GM15510 (cell line): Measurements from ENCODE around the gene BCR.

Experiments used
- POLR2A ChIP-seq: IDR thresholded peaks from 3 replicates; pipeline ENCODE4 v1.6.1; 2011; ENCODE audit warnings: borderline replicate concordance; ENCODE audit not compliant: insufficient read length; ENCODE audit errors: extremely low read depth

The BCR gene

GRCh38 chr22:23220485-23221350, 40.4 kb downstream of the BCR start:
- TF ChIP-seq POLR2A, result no peak

DNA sequence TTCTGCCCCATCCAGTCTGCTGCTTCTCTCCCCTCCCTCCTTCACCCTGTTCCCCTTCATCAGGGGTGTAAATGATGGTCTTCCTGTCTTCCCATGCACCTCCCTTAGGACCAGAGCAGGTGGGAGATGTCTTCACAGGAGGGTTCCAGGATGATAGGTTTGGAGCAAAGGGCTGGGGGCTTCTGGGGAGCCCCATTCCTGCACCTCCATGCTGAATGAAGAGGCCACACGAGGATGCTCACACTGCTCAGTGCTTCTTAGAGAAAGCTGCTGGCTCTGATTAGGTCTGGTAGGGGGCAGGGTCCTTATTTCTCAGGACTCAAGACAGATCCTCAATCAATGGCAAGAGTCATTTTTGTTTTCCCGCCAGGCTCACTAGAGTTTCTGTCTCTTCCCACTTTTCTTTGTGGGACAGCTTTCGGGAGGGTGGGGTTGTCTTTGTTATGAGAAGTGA, 41.1 kb downstream of the BCR start:
- TF ChIP-seq POLR2A, result no peak

GRCh38 chr22:23222033-23222792, 41.9 kb downstream of the BCR start:
- no peak for TF ChIP-seq POLR2A

DNA sequence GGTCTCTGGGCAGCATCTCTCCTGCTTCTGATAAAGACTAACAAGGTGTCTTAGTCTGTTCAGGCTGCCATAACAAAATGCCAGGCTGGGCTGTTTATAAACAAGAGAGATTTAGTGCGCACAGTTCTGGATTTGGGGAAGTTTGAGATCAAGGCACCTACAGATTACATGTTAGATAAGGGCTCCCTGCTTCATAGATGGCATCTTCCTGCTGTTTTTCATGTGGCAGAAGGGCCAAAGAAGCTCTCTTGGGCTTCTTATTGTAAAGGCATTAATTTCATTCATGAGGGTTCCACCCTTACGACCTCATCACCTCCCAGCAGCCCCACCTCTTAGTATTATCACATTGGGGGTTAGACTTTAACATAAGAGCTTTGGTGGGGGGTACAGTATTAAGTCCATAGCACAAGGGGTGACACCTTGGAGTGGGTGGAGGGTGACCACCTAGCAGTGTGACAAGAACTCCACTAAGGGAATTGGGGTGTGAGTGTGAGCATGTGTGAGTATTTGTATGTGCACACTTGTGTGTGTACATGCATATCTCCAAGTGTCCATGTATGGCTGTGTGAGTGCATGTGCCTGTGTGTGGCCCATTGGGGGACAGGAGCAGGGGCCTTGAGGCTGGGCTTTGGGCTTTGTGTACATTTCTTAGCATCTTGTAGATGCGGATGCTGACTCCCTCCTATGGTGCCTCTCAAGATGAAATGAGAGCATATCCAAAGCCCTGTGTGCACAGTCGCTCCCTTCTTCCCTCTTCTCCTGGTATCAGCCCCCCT, 42.7 kb downstream of the BCR start:
- no peak for TF ChIP-seq POLR2A

GRCh38 chr22:23223569-23224317, 43.4 kb downstream of the BCR start:
- no peak for TF ChIP-seq POLR2A

- no peak for TF ChIP-seq POLR2A
These were observed 44.5 kb downstream of the BCR start for GRCh38 chr22:23224846-23225245.

GRCh38 chr22:23225337-23225723, 45.0 kb downstream of the BCR start:
- TF ChIP-seq POLR2A, result no peak

DNA sequence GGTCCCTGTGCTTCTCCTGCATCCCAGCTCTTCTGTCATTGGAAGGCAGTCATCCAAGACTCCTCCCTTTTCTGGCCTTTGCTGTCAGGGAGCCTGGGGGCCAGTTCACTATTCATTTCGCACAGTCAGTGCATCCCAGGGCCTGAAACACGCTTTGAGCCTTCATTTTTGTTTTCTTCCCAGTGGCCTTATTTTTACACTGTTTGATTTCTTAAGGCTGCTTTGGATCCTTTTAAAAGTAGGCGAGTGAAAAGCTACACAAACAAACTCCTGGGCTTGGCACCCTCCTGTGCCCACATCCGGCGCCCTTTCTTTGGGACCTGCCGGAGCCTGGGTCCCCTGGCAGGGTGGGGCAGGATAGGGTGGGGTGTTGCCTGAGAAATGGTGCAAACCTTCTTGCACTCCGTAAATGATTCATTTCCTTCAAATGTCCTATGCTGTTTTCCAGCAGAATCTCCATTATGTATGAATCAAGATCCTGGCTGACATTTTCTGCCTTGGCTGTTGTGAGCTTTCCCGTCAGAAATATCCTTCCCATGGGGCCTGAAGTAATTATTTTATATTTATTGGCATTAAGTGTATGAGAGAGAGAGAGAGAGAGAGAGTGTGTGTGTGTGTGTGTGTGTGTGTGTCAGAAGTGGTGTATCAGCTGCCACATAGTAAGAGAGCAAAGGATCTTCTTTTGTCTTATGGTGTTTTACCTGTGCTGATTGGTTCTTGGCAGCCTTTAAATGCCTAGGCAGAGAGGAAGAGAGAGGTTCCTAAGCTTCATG, 45.6 kb downstream of the BCR start:
- no peak for TF ChIP-seq POLR2A

GRCh38 chr22:23226497-23226850, 46.2 kb downstream of the BCR start:
- TF ChIP-seq POLR2A, result no peak

DNA sequence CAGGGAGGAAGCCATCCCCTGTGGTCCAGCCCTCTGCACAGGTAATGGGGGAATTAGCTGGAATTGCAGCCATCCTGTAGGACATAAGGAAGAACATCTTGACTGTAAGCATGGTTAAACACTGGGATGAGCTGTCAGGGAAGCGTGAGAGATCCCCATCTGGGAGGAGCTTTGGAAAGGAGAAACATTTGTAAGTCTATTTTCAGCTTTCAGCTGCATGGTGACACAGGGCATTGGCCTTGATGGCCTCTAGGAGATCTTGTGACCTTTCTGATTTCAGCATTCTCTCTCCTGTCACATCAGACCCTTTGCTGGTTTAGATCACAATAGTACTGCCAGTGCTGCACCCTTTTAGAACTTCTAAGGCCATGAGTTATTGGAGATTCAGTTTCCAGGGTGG, 47.1 kb downstream of the BCR start:
- no peak for TF ChIP-seq POLR2A

GRCh38 chr22:23228503-23228902, 48.2 kb downstream of the BCR start:
- TF ChIP-seq POLR2A, result no peak

DNA sequence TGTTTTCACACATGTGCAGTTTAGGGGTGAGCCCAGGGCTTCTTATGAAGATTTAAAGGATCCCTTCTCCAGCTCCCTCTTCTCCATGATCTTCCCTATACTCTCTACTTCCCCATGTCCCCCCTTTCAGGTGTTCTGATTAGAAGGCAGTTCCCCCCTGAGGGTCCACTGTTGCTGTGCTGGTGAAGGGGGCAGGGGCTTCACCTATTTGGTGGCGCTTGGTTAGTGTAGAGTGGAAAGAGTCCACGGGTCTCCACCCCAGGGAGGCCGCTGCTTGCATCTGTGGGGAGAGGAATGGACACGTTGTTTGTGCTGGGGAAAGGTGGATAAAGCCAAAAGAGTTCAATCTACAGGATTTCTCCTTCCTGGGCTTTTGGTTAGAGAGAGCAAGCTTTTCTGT, 49.3 kb downstream of the BCR start:
- TF ChIP-seq POLR2A, result no peak

DNA sequence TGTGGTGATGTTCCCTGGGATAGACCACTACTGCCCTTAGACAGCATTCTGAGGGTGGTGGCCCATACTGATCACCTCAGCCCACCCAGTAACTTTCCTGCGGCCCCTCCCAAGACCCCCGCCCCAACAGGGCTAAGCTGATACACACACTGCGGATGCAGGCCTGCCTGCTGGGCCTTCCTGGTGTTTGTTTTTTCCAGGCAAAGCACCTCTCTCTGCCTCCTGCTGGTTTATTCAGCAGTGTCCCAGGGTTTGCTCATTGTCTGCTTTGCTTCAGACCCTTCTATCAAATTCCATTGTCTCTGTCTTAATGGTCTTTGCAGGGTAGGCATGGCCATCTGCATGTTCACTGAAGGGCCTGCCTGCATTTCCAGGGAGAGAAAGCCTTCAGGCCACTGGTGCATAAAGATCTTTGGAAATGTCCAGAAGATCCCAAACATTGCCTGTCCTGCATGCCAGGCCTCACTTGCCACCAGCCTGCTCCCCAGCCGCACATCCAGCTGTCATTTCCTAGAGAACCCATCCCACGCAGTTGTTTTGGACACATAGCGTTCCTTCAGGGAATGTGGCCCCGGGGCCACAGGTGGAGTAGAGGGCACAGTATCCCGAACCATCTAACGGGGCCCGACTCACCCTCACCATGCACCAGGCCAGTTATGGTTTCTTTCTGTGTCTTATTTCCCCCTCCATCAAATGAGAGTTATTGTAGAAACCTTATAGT, 50.2 kb downstream of the BCR start:
- TF ChIP-seq POLR2A, result no peak
